ENCODE results near the gene IL1RL1.
A peak's percentile ranks its signal among the peaks of the same experiment; 100 is the strongest.

The IL1RL1 gene

DNA sequence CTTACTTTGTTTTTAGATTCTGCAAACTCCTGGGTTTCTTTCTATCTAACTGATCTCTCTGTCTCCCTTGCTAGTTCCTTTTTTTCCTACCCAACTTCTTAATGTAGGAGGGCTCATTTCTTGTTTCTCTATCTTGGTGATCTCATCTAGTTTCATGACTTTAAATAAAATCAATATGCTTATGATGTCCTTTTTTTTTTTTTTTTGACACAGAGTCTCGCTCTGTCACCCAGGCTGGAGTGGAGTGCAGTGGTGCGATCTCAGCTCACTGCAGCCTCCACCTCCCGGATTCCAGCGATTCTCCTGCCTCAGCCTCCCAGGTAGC is 42.2 kb upstream of the IL1RL1 start:
- TF ChIP-seq, protein P1, sequence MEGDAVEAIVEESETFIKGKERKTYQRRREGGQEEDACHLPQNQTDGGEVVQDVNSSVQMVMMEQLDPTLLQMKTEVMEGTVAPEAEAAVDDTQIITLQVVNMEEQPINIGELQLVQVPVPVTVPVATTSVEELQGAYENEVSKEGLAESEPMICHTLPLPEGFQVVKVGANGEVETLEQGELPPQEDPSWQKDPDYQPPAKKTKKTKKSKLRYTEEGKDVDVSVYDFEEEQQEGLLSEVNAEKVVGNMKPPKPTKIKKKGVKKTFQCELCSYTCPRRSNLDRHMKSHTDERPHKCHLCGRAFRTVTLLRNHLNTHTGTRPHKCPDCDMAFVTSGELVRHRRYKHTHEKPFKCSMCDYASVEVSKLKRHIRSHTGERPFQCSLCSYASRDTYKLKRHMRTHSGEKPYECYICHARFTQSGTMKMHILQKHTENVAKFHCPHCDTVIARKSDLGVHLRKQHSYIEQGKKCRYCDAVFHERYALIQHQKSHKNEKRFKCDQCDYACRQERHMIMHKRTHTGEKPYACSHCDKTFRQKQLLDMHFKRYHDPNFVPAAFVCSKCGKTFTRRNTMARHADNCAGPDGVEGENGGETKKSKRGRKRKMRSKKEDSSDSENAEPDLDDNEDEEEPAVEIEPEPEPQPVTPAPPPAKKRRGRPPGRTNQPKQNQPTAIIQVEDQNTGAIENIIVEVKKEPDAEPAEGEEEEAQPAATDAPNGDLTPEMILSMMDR (conservative IDR thresholded peaks at IDR 0.05; ENCODE audit: low read depth, low read length): no peak
- no peak overlapping the region for H3K4me3 ChIP-seq (ENCODE audit: low read depth, low read length)
- no peak for DNase-seq (ENCODE audit: low read depth)

DNA sequence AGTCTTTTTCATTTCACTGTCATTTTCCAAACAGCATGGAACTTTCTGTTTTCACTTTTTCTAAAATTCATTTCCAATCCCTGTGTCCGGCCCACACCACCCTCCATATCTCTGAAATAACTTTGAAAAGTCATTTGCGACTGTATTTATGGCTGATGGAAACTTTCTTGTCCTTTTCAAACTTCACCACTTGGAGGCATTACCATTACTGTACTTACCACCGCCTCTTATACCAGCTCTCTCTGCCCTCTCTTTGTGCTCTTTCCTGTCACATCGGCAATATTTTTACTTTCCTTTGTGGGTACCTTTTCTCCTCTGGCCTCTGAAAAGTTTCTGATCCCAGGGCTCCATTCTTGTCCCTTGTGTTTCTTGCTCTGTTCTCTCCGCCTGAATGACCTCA is 39.5 kb upstream of the IL1RL1 start:
- TF ChIP-seq, protein P1 (conservative IDR thresholded peaks at IDR 0.05; ENCODE audit: low read depth, low read length): peak; percentile 11
- no peak for DNase-seq (ENCODE audit: low read depth)

DNA sequence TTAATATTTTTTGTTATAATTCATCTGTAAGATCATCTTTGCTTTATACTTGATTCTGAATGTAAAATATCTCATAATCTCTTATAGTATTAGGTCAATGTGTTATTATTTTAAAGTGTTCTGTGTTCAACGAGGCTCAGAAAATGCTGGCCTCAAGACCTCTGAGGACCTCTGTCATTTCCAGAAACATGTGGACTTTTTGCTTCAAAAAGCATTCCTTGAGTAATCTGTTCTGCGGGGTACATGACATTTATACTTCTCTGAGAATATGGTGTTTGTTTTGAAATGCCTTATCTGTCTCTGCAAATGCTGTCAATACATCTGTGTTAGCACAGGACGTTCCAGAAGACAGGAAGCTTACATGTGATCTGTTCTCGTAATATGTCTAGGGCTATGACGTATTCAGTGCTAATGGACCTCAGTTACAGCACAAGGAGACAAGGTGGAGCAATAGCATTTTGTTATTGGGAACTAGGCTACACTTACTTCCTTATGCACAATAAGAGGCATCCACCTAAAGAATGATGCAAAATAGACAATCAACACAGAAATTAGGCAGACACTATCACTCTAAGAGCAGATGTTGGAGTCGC is 37.6 kb upstream of the IL1RL1 start:
- TF ChIP-seq, protein P1 (conservative IDR thresholded peaks at IDR 0.05; ENCODE audit: low read depth, low read length): no peak
- DNase-seq (ENCODE audit: low read depth): peak; percentile 100
- H3K4me3 ChIP-seq (ENCODE audit: low read depth, low read length): no peak overlapping the region

More for the DNA sequence above, 39.5 kb upstream of the IL1RL1 start:
- H3K4me3 ChIP-seq (ENCODE audit: low read depth, low read length): no peak overlapping the region

DNA sequence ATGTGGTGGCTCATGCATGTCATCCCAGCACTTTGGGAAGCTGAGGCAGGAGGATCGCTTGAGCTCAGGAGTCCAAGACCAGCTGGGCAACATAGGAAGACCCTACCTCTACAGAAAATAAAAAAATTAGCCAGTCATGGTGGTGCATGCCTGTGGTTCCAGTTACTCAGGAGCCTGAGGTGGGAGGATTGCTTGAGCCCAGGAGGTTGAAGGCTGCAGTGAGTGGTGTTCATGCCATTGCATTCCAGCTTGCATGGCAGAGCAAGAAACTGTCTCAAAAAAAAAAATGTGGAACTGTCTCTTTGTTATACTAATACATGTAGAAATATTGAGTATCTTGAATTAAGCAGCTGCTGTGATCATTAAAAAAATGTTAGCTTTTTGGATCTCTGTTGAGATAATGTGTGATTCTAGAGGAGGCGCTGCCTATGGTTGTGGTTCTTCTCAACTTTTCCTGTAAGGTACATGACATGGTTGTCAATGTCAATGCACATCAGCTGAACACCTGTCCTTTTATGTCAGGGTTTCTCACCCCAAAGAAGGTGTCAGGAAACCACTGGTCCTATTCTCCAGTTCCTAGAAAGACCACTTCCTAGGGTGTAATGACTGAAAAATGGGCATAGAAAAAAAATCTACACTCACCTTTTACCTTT is 34.7 kb upstream of the IL1RL1 start:
- no peak for DNase-seq (ENCODE audit: low read depth)
- no peak overlapping the region for H3K4me3 ChIP-seq (ENCODE audit: low read depth, low read length)
- TF ChIP-seq, protein P1 (conservative IDR thresholded peaks at IDR 0.05; ENCODE audit: low read depth, low read length): no peak

DNA sequence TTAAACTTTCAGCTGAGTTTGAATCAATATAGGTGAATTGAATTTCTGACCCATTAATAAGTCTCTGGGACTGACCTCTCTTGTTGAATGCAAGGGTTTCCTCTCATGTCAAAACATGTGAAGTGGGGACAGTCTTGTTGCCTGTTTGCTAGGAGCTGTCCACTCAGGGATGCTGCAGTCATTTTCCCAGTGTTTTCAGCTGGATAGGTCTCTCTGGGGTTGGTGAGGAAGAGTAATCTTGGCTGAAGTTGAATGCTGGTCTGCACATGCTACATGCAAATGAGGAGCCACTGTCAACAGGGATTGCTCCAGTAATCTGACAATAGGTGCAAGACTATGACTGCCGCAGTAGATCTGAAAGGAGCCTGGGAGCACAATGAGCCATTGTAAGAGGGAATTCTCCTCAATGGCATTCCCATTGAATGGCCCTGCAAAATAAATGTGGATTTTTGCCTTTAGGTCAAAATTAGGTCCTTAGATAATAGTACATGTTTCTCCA is 34.1 kb upstream of the IL1RL1 start:
- DNase-seq (ENCODE audit: low read depth): no peak
- no peak overlapping the region for H3K4me3 ChIP-seq (ENCODE audit: low read depth, low read length)
- TF ChIP-seq, protein P1 (conservative IDR thresholded peaks at IDR 0.05; ENCODE audit: low read depth, low read length): no peak

DNA sequence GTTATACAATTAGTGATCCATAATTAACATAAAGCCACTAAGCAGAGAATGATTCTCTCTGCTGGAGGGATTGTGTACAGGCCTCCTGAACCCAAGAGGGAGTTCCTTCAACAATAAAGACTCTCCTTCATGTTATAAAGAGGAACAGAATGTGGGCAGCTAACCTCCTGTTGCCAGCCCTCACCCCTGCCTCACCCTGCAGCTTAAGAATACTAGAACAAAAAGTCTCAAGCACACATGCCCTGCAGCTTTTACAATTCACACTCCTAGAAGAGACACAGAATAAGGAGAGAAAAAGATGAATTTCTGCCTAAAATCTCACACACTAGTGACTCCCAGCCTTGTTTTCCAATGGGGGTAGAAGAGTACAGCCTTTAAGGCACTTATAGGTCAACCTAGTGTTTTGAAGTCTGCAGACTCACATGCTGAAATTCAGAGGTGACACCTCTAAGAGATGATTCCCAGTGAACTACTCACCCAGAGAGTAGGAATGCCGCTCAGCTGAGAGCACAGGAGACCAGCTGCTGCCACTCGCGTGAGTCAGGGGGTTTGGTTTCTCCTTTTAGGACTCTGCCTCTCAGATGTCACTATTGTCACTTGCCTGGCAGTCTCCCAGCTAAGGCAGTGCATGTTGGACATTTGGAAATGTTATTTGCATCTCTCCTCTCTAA is 32.5 kb upstream of the IL1RL1 start:
- peak; percentile 59 for DNase-seq (ENCODE audit: low read depth)
- TF ChIP-seq, protein P1 (conservative IDR thresholded peaks at IDR 0.05; ENCODE audit: low read depth, low read length): no peak
- no peak overlapping the region for H3K4me3 ChIP-seq (ENCODE audit: low read depth, low read length)

All from choroid plexus epithelial cell (primary cell).